Hematopoietic multipotent progenitor cell treated with erythropoietin and hydrocortisone succinate and interleukin-3 and kit ligand, for 4 days (in vitro differentiated cells): Measurements from ENCODE around the gene LRRK1.
A peak's percentile ranks its signal among the peaks of the same experiment; 100 is the strongest.

Source experiments
- DNase-seq: peaks from one replicate; pipeline ENCODE4 v3.0.0-alpha.2; 2015

The LRRK1 gene

GRCh38 chr15:100891307-100892012 is 27.7 kb upstream of the LRRK1 start:
- DNase-seq, result peak; percentile 11

DNA sequence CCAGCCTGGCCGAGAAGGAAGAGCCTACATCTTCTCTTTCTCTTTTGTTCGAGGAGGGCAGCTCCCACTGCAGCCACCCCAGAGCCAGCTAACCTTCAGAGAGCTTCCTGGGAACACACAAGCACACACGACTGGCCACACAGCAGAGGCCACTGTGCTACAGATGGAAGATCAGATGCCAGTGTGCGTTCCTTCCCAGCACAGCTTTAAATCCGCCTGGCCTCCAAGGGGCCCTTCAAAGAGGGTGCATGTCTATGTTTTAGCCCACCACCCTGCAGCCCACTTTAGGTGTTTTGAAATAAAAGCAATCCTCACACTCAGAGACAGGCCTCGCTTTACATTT is 27.2 kb upstream of the LRRK1 start:
- no peak for DNase-seq

DNA sequence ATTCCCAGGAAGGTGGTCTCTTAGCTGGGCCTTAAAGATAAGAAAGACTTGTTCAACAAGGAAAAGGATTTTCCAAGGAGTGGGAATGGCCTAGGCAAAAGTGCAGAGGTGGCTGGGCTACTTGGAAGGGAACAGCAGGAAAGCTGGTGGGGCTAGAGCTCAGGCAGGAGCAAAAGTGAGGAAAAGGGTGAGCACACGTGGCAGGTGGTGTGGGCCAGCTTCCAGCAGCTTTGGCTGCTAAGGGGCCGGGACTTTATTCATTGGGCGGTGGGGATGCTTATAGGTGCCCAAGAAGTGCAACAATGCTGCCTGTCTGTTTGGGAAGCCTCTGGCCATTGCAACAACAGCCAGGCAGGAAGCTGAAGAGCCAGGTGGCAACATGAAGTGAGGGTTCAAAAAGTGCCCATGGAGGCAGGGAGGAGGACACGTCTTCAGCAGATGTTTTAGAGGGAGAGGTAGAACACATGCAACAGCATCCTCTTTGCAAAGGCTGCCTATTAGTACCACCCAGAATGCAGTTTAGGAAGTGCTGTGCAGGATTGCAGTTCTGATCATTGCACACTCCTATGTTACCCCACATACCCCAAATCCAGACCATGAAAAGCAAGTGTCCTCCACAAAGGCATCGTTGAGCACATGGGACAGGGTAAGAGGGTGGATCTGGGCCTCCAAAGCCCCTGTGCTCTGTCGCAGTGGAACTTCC is 25.7 kb upstream of the LRRK1 start:
- no peak for DNase-seq

- no peak for DNase-seq
Observed at GRCh38 chr15:100893964-100894295, 25.2 kb upstream of the LRRK1 start.

- no peak for DNase-seq
Observed at GRCh38 chr15:100895721-100896120, 23.4 kb upstream of the LRRK1 start.

GRCh38 chr15:100897221-100898151 is 21.7 kb upstream of the LRRK1 start:
- no peak for DNase-seq

DNA sequence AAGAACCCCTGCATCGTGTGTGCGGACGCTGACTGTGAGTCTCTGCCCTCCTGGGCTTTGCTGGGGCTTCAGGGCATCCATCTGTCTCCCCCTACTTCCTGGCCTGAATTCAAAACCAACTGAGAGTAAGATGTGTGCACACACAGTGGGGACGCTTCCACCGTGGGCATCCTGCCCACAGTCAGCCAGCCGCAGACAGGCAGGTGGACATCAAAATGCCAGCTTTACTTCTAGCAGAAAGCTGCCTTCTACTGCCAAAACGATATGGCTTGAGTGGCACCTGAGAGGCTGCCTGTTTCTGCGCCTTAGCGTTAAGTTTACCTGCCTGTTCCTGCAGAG is 21.0 kb upstream of the LRRK1 start:
- no peak for DNase-seq

DNA sequence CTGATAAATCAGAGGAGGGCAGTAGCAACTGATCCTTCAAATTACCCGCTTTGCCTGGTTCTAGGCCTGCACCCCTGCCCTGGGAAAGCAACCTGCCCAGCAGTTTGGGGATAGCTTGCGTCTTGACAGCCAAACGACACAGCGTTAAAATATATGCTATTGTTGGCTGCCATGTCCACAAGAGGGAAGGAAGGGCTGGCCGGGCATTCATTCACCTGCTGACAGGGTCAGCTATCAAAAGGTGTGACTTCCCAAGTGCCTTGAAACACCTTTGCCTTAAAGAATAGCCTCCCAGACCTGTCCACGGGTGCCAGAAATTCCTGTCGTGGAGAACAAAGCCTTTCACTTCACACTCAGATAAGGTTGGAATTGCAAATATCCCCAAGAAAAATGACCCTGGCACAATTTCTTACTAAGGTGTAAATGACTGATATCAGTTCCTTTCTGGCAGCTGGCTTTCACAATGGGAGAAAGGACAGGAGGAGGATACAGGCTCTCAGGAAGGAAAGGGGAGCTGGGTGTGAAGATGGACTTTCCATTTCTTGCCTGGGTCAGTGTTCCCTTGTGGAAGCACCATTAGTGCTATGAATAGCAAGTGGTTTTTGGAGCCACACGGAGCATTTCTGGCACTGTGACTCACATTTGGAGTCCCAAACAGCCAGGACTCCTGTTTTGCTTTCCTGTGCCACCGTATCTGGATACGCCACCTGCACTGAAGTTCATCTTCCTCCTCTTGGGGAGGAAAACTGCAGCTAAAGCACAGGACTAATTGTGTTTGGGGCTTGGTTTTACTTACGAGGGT is 20.3 kb upstream of the LRRK1 start:
- DNase-seq, result no peak

- no peak for DNase-seq
Observed at GRCh38 chr15:100899601-100900000, 19.6 kb upstream of the LRRK1 start.

GRCh38 chr15:100900136-100900794 is 18.9 kb upstream of the LRRK1 start:
- DNase-seq, result no peak

- no peak for DNase-seq
Observed at GRCh38 chr15:100900795-100901169, 18.4 kb upstream of the LRRK1 start.

GRCh38 chr15:100901296-100901695 is 17.9 kb upstream of the LRRK1 start:
- DNase-seq, result no peak

DNA sequence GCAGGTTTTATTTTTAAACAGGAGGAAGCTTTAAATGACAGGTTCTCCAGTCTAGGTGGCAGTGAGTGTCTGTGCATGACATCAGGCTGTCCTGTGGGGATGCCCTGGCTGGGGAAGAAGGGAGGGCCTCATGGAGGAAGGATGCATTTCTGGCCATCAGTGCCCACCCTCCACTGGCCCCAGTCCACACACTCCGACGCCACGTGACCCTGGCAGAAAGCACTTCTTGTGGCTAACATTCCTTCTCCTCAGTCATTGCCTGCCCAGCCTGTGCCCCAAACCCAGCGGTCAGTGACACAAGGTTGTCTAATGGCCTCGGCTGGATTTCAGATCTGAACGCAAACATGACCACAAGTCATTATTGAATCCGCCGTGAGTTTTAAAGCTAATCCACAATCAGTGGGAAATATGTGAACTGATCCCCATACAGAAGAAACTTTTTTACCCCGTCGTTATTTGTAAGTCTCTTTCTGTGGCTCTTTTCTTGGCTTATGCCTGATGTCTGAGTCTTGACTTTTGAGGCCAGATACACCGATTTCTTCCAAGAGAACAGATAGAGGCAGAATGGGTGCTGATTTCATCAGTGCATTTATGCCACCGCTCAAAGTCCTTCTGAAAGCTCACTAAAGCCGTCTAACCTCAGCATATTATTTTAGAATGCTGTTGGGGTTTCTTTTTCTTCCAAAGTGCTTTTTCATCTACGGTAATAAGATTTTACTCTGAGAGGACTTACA is 17.3 kb upstream of the LRRK1 start:
- no peak for DNase-seq

GRCh38 chr15:100902436-100903167 is 16.6 kb upstream of the LRRK1 start:
- peak; percentile 57 for DNase-seq

- DNase-seq, result no peak
Observed at GRCh38 chr15:100903168-100903554, 16.0 kb upstream of the LRRK1 start.

GRCh38 chr15:100905850-100906249 is 13.3 kb upstream of the LRRK1 start:
- DNase-seq, result no peak

GRCh38 chr15:100908466-100908865 is 10.7 kb upstream of the LRRK1 start:
- no peak for DNase-seq

GRCh38 chr15:100909565-100909964 is 9.6 kb upstream of the LRRK1 start:
- DNase-seq, result no peak

- DNase-seq, result no peak
Observed at GRCh38 chr15:100909989-100910955, 8.9 kb upstream of the LRRK1 start.

DNA sequence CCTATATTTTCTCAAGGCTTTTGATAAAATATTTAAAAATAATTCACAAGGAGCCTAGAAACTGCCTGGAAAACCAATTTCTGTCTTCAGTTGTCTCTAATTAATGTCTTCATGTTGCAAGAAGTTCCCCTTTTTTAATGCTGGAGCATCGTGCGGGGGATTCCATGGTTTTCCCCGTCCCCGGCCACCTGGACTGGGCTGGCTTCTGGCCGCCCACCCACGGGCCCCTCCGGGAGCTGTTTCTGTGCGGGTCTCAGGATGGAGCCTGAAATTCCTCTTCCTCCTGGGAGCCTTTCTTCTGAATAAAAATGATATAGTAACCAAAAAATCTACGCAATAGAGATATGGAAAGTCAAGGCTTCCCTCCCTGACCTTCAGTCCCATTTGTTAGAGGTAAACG is 8.1 kb upstream of the LRRK1 start:
- DNase-seq, result no peak
